Central memory CD8-positive, alpha-beta T cell (primary cell): ENCODE measurements around the gene VPS26A.
A peak's percentile ranks its signal among the peaks of the same experiment; 100 is the strongest.

Experiments used
- ATAC-seq: fragments of 150-1000 bp; cut with Tn5 transposase; replicated peaks from 2 replicates; pipeline ENCODE4 v1.10.0; 2022; ENCODE audit warnings: mild to moderate bottlenecking, moderate FRiP score, moderate number of reproducible peaks; ENCODE audit not compliant: poor library complexity, severe bottlenecking; ENCODE audit errors: extremely low read depth
- DNase-seq, 2 donors: peaks; one replicate each; pipeline ENCODE4 v3.0.0; 2021; ENCODE audit warnings: low spot score in 2 of 2
- H3K27ac Mint-ChIP-seq: one replicate; pipeline ENCODE4 v1.8.0; 2022; ENCODE audit warnings: low read depth, mild to moderate bottlenecking, moderate library complexity, mixed read lengths
- H3K27me3 Mint-ChIP-seq: one replicate; pipeline ENCODE4 v1.8.0; 2022; ENCODE audit warnings: mixed read lengths
- H3K36me3 Mint-ChIP-seq: one replicate; pipeline ENCODE4 v1.8.0; 2022; ENCODE audit warnings: mild to moderate bottlenecking, moderate library complexity, mixed read lengths; ENCODE audit not compliant: insufficient read depth
- H3K4me1 Mint-ChIP-seq: one replicate; pipeline ENCODE4 v1.8.0; 2022; ENCODE audit warnings: mixed read lengths
- H3K4me3 Mint-ChIP-seq: one replicate; pipeline ENCODE4 v1.8.0; 2022; ENCODE audit warnings: mild to moderate bottlenecking, moderate library complexity, mixed read lengths
- H3K9me3 Mint-ChIP-seq: one replicate; pipeline ENCODE4 v1.8.0; 2022; ENCODE audit warnings: mixed read lengths

VPS26A gene

GRCh38 chr10:69201045-69201444 lies 77.1 kb downstream of the VPS26A start:
- DNase-seq (no peak), ATAC-seq (no peak)
- peak overlapping the region; percentile 16 for H3K27ac Mint-ChIP-seq
- peaks cover 20% of the 10 kb centered on the region for H3K4me1 Mint-ChIP-seq
- H3K9me3 Mint-ChIP-seq: no peaks in the 10 kb centered on the region
- H3K27me3 Mint-ChIP-seq: no peaks in the 10 kb centered on the region
- peaks cover 24% of the 10 kb centered on the region for H3K36me3 Mint-ChIP-seq
- no peak overlapping the region for H3K4me3 Mint-ChIP-seq

- Mint-ChIP-seq H3K27ac (peak overlapping the region; percentile 16), H3K27me3 (no peaks in the 10 kb centered on the region)
Observed at GRCh38 chr10:69202332-69202731, 78.4 kb downstream of the VPS26A start.

GRCh38 chr10:69208761-69209160 lies 84.8 kb downstream of the VPS26A start:
- ATAC-seq: no peak
- H3K27ac Mint-ChIP-seq: no peak overlapping the region
- DNase-seq: no peak
- H3K9me3 Mint-ChIP-seq: no peaks in the 10 kb centered on the region
- peaks cover 27% of the 10 kb centered on the region for H3K4me1 Mint-ChIP-seq
- H3K4me3 Mint-ChIP-seq: no peak overlapping the region
- H3K36me3 Mint-ChIP-seq: peaks cover 27% of the 10 kb centered on the region
- no peaks in the 10 kb centered on the region for H3K27me3 Mint-ChIP-seq

More at GRCh38 chr10:69202332-69202731, 78.4 kb downstream of the VPS26A start:
- Mint-ChIP-seq H3K4me3 (no peak overlapping the region), H3K9me3 (no peaks in the 10 kb centered on the region), H3K4me1 (peaks cover 26% of the 10 kb centered on the region), H3K36me3 (peaks cover 24% of the 10 kb centered on the region)
- ATAC-seq (peak; percentile 57), DNase-seq (no peak)

GRCh38 chr10:69209787-69210484 lies 86.0 kb downstream of the VPS26A start:
- Mint-ChIP-seq H3K4me1 (peaks cover 36% of the 10 kb centered on the region), H3K36me3 (peaks cover 27% of the 10 kb centered on the region)
- no peak for ATAC-seq

GRCh38 chr10:69211104-69211503 lies 87.1 kb downstream of the VPS26A start:
- ATAC-seq: no peak
- no peaks in the 10 kb centered on the region for H3K27me3 Mint-ChIP-seq
- no peak for DNase-seq
- H3K4me1 Mint-ChIP-seq: peaks cover 39% of the 10 kb centered on the region
- no peak overlapping the region for H3K27ac Mint-ChIP-seq
- H3K4me3 Mint-ChIP-seq: no peak overlapping the region
- peaks cover 6% of the 10 kb centered on the region for H3K9me3 Mint-ChIP-seq
- H3K36me3 Mint-ChIP-seq: peaks cover 24% of the 10 kb centered on the region

More at GRCh38 chr10:69209787-69210484, 86.0 kb downstream of the VPS26A start:
- no peak for DNase-seq
- Mint-ChIP-seq H3K9me3 (peaks cover 6% of the 10 kb centered on the region), H3K27ac (no peak overlapping the region), H3K27me3 (no peaks in the 10 kb centered on the region), H3K4me3 (no peak overlapping the region)

GRCh38 chr10:69211524-69211923 lies 87.5 kb downstream of the VPS26A start:
- no peak for DNase-seq
- Mint-ChIP-seq H3K36me3 (peaks cover 20% of the 10 kb centered on the region), H3K27me3 (no peaks in the 10 kb centered on the region), H3K9me3 (peaks cover 6% of the 10 kb centered on the region), H3K4me3 (no peak overlapping the region), H3K4me1 (peaks cover 36% of the 10 kb centered on the region), H3K27ac (no peak overlapping the region)
- no peak for ATAC-seq

GRCh38 chr10:69213591-69214311 lies 89.8 kb downstream of the VPS26A start:
- H3K4me3 Mint-ChIP-seq: no peak overlapping the region
- ATAC-seq: no peak
- no peak for DNase-seq

GRCh38 chr10:69214666-69215131 lies 90.7 kb downstream of the VPS26A start:
- no peak for DNase-seq
- no peaks in the 10 kb centered on the region for H3K27me3 Mint-ChIP-seq
- H3K4me3 Mint-ChIP-seq: no peak overlapping the region
- no peak for ATAC-seq
- peaks cover 6% of the 10 kb centered on the region for H3K9me3 Mint-ChIP-seq
- H3K27ac Mint-ChIP-seq: peak overlapping the region; percentile 80
- H3K4me1 Mint-ChIP-seq: peaks cover 34% of the 10 kb centered on the region
- peaks cover 7% of the 10 kb centered on the region for H3K36me3 Mint-ChIP-seq

More at GRCh38 chr10:69213591-69214311, 89.8 kb downstream of the VPS26A start:
- Mint-ChIP-seq H3K27ac (peak overlapping the region; percentile 49), H3K36me3 (peaks cover 12% of the 10 kb centered on the region), H3K4me1 (peaks cover 34% of the 10 kb centered on the region), H3K27me3 (no peaks in the 10 kb centered on the region), H3K9me3 (peaks cover 6% of the 10 kb centered on the region)

GRCh38 chr10:69215405-69216171 lies 91.6 kb downstream of the VPS26A start:
- H3K4me1 Mint-ChIP-seq: peaks cover 37% of the 10 kb centered on the region
- peak; percentile 79 for ATAC-seq
- peaks cover 6% of the 10 kb centered on the region for H3K9me3 Mint-ChIP-seq
- no peaks in the 10 kb centered on the region for H3K27me3 Mint-ChIP-seq
- H3K4me3 Mint-ChIP-seq: peak overlapping the region; percentile 67
- H3K36me3 Mint-ChIP-seq: peaks cover 3% of the 10 kb centered on the region
- H3K27ac Mint-ChIP-seq: peak overlapping the region; percentile 80
- peak in 1 of 2 donors; percentile 17 for DNase-seq

GRCh38 chr10:69216577-69217118 lies 92.7 kb downstream of the VPS26A start:
- no peak for ATAC-seq
- no peak overlapping the region for H3K27ac Mint-ChIP-seq

GRCh38 chr10:69217119-69217754 lies 93.3 kb downstream of the VPS26A start:
- DNase-seq: no peak
- Mint-ChIP-seq H3K36me3 (peaks cover 3% of the 10 kb centered on the region), H3K4me1 (peaks cover 48% of the 10 kb centered on the region), H3K27ac (no peak overlapping the region), H3K4me3 (no peak overlapping the region), H3K9me3 (peaks cover 6% of the 10 kb centered on the region), H3K27me3 (no peaks in the 10 kb centered on the region)
- ATAC-seq: no peak

More at GRCh38 chr10:69216577-69217118, 92.7 kb downstream of the VPS26A start:
- DNase-seq: no peak
- Mint-ChIP-seq H3K36me3 (peaks cover 3% of the 10 kb centered on the region), H3K4me3 (no peak overlapping the region), H3K27me3 (no peaks in the 10 kb centered on the region), H3K9me3 (peaks cover 6% of the 10 kb centered on the region), H3K4me1 (peaks cover 42% of the 10 kb centered on the region)

- Mint-ChIP-seq H3K9me3 (peaks cover 6% of the 10 kb centered on the region), H3K27ac (no peak overlapping the region)
Observed at GRCh38 chr10:69218831-69219230, 94.9 kb downstream of the VPS26A start.

More at GRCh38 chr10:69218831-69219230, 94.9 kb downstream of the VPS26A start:
- DNase-seq (no peak), ATAC-seq (no peak)
- Mint-ChIP-seq H3K27me3 (no peaks in the 10 kb centered on the region), H3K36me3 (peaks cover 8% of the 10 kb centered on the region), H3K4me3 (no peak overlapping the region), H3K4me1 (peaks cover 54% of the 10 kb centered on the region)
